HCT116 (cell line): Measurements from ENCODE around the gene HADH.

Source experiments
- CEBPB ChIP-seq: IDR thresholded peaks from 2 replicates; pipeline ENCODE4 v1.6.1; 2012; ENCODE audit warnings: low read depth
- EGR1 ChIP-seq: IDR thresholded peaks from 2 replicates; pipeline ENCODE4 v1.6.1; 2012; ENCODE audit warnings: low read depth
- POLR2A ChIP-seq: IDR thresholded peaks from 2 replicates; pipeline ENCODE4 v1.7.0; 2011; ENCODE audit warnings: borderline replicate concordance; ENCODE audit not compliant: insufficient read depth, insufficient read length; ENCODE audit errors: extremely low read depth
- TF ChIP-seq, protein P1 (sequence below), 3 experiments: fragments of 200-600 bp in 1 of 3; sonication (generic) in 1 of 3; IDR thresholded peaks in 2 of 3; conservative IDR thresholded peaks in 1 of 3; 2 replicates each; pipeline ENCODE4 v1.5.1; 2012 to 2017; ENCODE audit warnings: low read depth in 2 of 3, low read length in 2 of 3, antibody characterized with exemption in 1 of 3, borderline replicate concordance in 1 of 3, control low read depth in 1 of 3, mild to moderate bottlenecking in 1 of 3, mixed read lengths in 1 of 3, mixed run types in 1 of 3, moderate library complexity in 1 of 3; ENCODE audit not compliant: insufficient read depth in 1 of 3

DNA sequence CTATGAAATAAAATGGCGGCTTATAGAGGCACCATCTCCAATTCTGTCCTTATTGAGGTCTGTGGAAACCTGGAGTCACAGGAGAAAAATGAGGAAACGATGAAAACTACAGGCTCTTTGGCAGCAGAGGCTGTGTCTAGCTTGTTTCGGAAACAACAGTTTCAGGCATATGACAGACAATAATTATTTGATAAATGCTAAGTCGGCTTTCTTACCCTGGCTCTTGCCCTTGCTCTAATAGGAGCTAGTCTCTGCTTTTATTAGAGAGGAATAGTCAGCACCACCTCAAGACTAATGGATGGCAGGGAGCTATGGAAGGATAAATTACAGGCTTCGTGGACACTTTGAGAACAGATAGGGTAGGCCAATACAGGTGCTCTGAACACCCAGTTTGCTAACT is 24.3 kb downstream of the HADH start:
- TF ChIP-seq, protein P1, sequence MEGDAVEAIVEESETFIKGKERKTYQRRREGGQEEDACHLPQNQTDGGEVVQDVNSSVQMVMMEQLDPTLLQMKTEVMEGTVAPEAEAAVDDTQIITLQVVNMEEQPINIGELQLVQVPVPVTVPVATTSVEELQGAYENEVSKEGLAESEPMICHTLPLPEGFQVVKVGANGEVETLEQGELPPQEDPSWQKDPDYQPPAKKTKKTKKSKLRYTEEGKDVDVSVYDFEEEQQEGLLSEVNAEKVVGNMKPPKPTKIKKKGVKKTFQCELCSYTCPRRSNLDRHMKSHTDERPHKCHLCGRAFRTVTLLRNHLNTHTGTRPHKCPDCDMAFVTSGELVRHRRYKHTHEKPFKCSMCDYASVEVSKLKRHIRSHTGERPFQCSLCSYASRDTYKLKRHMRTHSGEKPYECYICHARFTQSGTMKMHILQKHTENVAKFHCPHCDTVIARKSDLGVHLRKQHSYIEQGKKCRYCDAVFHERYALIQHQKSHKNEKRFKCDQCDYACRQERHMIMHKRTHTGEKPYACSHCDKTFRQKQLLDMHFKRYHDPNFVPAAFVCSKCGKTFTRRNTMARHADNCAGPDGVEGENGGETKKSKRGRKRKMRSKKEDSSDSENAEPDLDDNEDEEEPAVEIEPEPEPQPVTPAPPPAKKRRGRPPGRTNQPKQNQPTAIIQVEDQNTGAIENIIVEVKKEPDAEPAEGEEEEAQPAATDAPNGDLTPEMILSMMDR (IDR thresholded peaks at IDR 0.05 in 2 of 3, conservative IDR thresholded peaks at IDR 0.05 in 1 of 3; ENCODE audit: borderline replicate concordance in 1 of 3, insufficient read depth in 1 of 3, low read depth in 2 of 3, low read length in 2 of 3) = no peak
- TF ChIP-seq EGR1 (no peak), POLR2A (no peak), CEBPB (no peak)
